CD4-positive, alpha-beta T cell treated with Interleukin-4 for 4 hours (primary cell): ENCODE measurements around the gene FOXJ1.

Experiments
- DNase-seq: peaks from one replicate; pipeline ENCODE4 v3.0.0-alpha.2; 2020

FOXJ1 gene

GRCh38 chr17:76123191-76123499 is 17.9 kb downstream of the FOXJ1 start:
- no peak for DNase-seq

GRCh38 chr17:76122431-76123190 is 18.4 kb downstream of the FOXJ1 start:
- DNase-seq = no peak

- no peak for DNase-seq
Observed at GRCh38 chr17:76121932-76122430, 19.1 kb downstream of the FOXJ1 start.

- no peak for DNase-seq
Observed at GRCh38 chr17:76120658-76121008, 20.4 kb downstream of the FOXJ1 start.

- no peak for DNase-seq
Observed at GRCh38 chr17:76119409-76120371, 21.4 kb downstream of the FOXJ1 start.

GRCh38 chr17:76115138-76115754 is 25.8 kb downstream of the FOXJ1 start:
- DNase-seq = no peak

GRCh38 chr17:76111956-76112355 is 29.1 kb downstream of the FOXJ1 start:
- no peak for DNase-seq

GRCh38 chr17:76107509-76107908 is 33.5 kb downstream of the FOXJ1 start:
- DNase-seq = peak; percentile 22

- DNase-seq = no peak
Observed at GRCh38 chr17:76106703-76107102, 34.3 kb downstream of the FOXJ1 start.

- DNase-seq = no peak
Observed at GRCh38 chr17:76104896-76105231, 36.2 kb downstream of the FOXJ1 start.

- no peak for DNase-seq
Observed at GRCh38 chr17:76104140-76104895, 36.7 kb downstream of the FOXJ1 start.

- DNase-seq = peak; percentile 91
Observed at GRCh38 chr17:76103274-76104139, 37.5 kb downstream of the FOXJ1 start, which contains the start of gene EXOC7. Gene EXOC7 (minus strand): TSS chr17:76103787. CDS start chr17:76103692, 95 bp downstream.

- no peak for DNase-seq
Observed at GRCh38 chr17:76102944-76103273, 38.1 kb downstream of the FOXJ1 start.

GRCh38 chr17:76097716-76098295 is 43.2 kb downstream of the FOXJ1 start:
- DNase-seq = no peak

GRCh38 chr17:76095943-76096342 is 45.1 kb downstream of the FOXJ1 start:
- no peak for DNase-seq

GRCh38 chr17:76094046-76094445 is 47.0 kb downstream of the FOXJ1 start:
- no peak for DNase-seq

GRCh38 chr17:76092526-76093413 is 48.3 kb downstream of the FOXJ1 start:
- no peak for DNase-seq

- DNase-seq = peak; percentile 3
Observed at GRCh38 chr17:76091526-76092286, 49.3 kb downstream of the FOXJ1 start.

GRCh38 chr17:76090517-76091129 is 50.4 kb downstream of the FOXJ1 start:
- DNase-seq = no peak
